ENCODE measurements around the gene MYBBP1A.

MYBBP1A gene

DNA sequence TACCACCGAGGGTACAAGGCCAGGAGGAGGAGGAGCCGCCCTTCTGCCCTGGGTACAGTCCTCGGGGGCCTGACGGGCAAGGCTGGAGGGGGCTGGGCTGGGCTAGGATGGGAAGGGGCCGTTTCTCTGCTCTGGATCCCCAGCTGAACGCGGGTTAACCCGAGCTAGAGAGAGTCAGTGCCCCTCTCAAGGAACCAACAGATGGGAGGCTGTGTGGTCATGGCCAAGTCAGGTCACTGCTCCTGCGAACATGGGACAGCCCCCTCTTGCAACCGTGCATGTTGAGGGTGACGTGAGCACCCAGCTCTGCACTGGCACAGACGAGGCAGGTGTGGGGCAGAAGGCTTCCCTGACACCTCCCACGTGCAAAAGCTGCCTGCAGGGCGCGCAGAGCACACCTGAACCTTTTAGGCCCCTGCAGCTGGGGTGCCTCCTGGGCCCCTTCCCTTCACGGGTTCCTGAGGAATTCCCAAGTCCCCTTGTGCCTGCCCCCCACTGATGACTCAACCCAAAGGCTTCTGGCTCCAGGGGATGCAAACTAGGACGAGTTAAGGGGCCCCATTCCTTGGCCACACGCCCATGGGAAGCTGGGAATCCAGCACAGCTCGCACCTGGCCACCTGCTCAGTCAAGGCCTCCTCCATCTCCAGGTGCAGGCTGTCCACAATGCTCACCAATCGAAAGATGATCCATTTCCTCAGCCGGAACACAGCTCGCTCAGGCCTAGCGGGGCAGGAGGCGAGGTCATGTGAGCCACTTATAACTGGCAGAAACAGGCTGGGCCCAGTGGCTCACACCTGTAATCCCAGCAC lies 6.3 kb downstream of the MYBBP1A start:
- no peak for DNase-seq (ENCODE audit: low read depth in 2 of 2)

DNA sequence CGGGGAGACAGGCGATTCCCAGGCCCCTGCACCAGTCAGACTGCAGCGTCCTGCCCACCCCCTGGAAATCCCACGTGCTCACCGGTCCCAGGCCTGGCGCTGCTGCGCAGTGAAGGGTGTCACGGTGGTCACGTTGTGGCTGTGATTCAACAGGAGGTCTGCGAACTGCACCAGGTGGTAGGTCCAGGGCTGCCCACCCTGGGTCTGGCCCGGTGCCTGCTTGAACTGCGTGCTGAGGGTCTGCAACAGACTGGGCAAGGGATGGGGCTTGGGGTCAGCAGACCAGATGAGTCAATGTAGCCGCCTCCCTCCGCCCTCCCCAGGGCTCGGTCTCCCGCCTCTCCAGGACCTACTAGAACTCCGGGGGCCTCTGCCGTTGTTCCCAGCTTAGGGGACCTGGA lies 7.1 kb downstream of the MYBBP1A start:
- no peak for DNase-seq (ENCODE audit: low read depth in 2 of 2)

DNA sequence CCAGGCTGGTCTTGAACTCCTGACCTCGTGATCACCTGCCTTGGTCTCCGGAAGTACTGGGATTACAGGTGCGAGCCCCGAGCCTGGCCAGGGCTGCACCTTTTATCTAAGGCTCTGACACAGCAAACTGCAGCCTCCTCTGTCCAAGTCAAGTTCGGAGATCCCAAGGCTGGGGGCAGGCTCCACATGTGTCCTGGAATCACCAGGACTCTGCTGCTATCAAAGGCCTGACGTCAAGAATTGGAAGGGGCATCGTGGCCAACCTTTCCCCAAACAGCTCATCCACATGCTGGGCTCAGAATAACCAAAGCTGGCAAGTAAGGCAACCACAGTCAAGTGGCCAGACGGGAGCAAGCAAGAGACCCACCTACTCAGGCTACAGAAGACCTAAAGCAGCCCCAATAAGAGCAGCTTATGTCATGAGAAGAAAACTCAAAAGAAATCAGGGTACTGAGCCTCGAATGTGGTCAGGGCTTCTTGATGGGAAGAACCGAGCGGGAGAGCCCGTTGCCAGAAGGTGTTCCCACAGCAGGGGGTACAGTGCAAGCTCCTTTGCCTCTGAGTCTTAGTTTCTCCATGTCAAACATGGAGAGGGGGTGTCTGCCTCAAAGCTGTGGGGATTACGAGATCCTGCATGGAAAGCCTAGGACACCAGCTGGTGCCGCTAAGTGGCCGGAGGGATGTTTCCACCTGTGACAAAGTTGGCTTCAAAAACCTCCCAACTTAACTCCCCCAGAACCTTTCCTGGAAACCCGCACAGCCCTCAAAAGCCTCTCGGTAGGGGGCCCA lies 7.9 kb downstream of the MYBBP1A start:
- no peak for DNase-seq (ENCODE audit: low read depth in 2 of 2)

DNA sequence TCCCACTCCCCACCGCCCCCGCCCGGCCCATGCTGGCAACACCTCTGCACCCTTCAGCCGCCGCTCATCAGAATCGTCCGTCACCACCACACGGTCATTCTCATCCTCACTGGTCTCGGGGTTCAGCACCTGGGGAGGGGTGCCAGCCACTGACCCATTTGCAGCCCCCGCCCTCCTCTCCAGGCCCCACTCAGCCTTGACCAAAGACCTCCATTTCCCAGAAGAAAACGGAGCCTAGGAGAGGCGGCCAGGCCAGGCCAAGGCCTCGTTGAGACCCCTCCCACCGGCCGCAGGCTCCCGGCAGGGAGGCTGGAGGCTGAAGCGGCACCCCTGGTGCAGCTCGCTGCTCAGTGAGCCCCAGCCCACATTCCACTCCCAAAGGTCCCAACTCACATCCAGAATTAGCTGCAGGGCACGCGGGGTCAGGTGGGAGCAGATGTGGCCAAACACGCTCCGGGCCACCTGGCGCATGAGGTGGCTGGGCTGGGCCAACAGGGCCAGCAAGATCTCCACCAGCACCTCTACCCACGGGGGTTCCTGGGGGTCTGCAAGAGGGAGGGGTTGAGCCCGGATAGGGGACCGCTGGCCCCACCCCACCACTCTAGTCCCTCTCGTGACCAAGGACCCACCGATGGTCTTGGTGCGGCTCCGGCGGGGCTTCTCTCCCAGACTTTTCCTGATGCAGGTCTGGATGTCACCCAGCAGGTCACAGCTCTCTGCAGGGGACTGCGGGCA lies 9.8 kb downstream of the MYBBP1A start:
- no peak for DNase-seq (ENCODE audit: low read depth in 2 of 2)

DNA sequence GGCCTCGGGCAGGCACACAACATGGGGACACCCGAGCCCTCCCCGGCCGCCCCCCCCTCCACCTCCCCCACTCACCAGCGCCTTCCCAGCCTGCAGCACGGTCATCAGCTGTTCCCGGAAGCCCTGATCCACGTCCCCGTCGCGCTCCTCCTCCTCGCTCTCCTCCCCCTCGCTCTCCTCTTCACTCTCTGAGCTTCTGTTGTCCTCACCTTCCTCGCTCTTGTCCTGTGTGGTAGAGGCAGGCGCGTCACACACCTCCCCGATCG lies 10.3 kb downstream of the MYBBP1A start:
- no peak for DNase-seq (ENCODE audit: low read depth in 2 of 2)

DNA sequence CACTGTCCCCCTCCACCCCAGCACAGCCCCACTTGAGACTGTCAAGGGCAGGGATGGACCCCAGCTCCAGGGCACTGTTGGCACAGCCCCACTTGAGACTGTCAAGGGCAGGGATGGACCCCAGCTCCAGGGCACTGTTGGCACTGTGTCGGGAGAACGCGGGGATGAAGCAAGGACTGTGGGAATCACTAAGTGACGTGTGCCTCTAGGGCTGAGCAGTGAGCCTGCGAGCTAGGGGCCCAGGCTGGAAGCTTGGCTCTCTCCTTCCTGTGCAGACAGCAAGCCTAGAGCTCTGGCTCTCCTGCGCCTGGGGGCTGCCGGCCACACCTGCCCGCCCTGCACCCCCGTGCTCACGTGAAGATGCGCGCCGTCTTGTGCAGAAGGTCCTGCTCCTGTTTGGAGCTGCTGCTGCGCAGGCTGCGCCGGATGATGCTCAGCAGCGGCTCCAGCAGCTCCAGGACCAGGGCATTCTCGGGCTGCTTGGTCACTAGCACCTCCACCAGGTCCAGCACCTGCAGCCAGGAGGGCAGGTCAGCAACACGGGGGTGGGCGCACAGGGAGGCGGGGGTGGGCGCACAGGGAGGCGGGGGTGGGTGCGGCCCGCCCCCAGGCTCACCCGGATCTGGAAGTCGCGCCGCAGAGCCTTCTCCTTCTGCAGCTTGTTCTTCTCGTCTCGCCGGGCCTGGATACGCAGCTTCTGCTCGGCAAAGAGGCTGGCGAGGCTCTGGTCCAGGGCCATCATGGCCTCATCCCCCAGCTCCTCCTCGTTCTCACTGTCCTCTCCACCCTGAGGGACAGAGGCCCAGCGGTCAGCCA lies 10.8 kb downstream of the MYBBP1A start:
- no peak for DNase-seq (ENCODE audit: low read depth in 2 of 2)

DNA sequence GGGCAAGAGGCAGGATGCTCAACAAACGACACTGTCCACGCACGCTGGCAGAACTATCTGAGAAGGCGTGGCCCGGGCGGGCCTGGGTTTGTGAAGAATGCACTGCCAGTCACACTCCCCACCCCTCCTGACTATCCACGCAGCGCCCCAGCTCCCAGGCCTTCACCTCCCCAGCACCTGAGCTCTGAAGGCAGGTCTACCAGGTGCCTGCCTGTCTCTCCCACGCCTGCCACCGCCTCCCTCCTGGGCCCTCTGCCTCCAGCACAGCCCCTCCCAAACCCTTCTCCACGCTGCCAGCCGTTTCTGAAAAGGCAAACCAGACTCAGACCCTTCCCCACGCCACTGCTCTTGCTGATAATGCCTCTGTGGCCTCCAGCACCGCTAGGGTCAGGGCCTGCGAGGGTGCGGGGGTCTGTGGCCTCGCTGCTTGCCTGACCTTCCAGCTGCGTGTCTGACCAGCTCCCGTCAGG lies 11.6 kb downstream of the MYBBP1A start:
- DNase-seq (ENCODE audit: low read depth in 2 of 2): no peak

DNA sequence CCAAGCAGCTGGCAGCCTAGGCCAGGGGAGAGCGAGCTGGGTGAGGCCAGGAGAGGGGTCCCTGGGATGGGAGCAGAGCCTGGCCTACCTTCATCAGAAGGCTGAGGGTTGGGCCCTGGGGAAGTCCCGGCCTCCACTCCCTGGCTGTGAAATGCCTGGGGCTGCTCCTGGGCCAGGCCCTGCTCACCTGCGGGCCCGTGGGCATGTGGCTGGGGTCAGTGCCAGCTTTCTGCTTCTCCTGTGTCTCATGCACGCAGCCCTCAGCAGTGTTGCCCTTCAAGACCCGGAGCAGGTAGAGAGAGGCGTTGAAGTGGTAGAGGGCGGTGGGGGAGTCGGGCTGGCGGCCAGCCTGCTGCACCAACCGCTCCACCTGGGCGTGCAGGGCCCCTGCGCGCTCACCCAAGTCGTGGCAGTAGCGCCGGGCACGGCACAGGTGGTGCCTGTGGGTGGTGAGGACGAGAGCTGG lies 12.4 kb downstream of the MYBBP1A start:
- no peak for DNase-seq (ENCODE audit: low read depth in 2 of 2)

DNA sequence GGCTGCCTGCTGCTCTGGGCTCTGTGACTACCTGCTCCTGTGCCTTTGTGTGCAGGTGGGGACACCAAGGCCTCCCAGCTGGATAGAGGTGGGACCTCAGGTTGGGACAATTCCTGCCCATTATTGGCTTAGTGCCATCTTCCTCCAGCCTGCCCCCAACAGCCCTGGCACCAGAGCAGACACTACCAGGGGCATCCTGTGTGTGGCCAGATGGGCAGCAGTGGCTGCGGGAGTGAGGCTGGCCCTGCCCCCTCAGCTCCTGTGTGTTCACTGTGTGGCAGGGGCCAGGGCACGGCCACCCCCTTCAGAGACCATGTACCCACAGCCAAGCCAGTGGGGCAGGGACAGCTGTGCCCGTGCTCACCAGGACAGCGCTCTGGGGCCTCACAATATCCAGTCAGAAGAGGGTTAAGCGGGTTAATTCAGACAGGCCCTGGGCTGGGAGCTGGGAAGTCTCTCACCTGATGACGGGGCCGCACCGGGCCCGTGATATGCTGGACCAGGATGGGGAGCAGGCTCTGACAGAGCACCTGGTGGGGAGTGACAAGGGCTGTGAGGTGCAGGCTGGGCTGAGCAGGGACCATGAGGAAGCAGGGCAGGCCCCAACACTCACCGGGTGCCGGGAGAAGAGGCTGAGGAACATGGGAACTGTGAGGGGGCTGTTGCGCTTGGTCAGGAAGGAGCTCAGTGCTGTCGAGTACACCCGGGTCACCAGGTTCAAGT lies 13.0 kb downstream of the MYBBP1A start:
- DNase-seq (ENCODE audit: low read depth in 2 of 2): no peak

DNA sequence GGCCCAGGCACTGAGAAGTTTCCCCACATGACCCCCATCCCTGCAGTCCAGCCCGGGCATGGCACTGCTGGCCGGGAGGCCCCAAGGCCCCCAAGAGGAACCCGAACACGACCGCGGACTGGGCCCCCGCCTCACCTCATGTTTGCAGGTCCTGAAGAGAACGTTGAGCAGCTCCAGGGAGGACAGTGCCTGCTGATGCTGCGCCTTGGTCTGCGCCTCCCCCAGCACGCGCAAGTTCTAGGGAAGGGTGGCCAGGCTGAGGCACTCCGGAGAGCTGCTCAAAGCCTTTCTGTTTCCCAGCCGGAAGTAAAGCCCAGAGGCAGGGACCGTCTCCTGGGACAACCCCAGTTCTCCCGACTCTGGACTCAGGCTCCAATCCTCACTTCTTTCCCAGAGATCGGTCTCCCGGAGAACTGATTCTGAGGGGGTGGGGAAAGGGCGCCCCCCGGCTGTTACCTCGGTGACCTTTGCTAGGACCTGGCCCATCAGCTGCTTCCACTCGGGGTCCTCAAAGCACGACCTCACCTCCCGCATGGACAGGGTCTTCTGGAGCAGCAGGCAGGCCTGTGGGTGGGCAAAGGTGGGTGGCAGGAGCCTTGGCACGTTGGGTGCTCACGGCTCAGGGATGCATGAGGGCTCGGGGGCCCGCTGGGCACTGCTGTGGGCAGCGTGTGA lies 13.7 kb downstream of the MYBBP1A start:
- DNase-seq (ENCODE audit: low read depth in 2 of 2): no peak

DNA sequence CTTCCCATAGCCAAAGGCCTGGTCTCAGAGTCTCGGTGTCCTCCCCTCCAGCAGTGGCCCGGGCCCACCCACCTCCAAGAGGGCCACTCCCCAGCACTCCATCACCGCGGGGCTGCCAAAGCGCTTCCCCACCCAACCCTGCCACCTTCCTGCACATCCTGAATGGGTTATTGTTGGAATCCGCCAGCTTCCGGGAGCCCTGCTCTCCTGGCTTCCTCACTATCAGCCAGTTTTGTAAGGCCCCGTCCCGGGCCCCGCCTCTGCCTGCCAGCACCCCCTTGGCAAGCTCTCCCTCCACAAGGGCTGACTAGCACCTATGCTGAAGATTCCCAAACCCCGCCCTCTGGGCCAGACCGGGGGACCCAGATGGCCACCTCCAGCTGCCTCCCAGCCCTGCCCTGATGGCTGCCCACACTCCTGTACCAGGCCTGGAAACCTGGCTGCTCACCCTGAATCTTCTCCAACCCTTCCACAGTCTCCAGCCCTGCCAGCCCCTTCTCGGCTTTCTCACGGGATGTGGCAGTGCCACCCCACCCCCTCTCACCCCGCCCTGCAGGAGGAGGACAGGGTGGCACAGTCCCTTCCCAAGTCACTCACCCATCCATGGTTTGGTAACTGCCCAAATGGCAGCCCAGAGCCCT lies 14.4 kb downstream of the MYBBP1A start:
- no peak for DNase-seq (ENCODE audit: low read depth in 2 of 2)

DNA sequence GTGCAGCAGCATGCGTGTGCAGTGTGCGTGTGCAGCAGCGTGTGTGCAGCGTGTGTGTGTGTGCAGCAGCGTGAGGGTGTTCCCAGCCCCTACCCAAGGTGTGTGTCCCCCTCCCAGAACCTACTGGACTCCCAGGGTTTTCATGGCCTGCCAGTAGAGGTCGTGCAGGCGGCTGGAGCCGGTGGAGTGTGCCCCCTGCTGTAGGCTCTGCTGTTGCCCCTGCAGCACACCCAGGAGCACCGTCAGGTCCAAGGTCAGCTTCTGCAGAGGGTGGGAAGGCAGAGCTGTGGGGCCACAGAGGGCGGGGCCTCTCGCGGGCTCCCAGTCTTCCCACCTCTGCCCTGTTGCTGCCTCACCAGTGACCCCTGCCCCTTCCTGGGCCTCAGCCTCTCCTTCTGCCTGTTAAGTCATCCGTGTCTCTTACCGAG lies 14.9 kb downstream of the MYBBP1A start:
- DNase-seq (ENCODE audit: low read depth in 2 of 2): no peak

DNA sequence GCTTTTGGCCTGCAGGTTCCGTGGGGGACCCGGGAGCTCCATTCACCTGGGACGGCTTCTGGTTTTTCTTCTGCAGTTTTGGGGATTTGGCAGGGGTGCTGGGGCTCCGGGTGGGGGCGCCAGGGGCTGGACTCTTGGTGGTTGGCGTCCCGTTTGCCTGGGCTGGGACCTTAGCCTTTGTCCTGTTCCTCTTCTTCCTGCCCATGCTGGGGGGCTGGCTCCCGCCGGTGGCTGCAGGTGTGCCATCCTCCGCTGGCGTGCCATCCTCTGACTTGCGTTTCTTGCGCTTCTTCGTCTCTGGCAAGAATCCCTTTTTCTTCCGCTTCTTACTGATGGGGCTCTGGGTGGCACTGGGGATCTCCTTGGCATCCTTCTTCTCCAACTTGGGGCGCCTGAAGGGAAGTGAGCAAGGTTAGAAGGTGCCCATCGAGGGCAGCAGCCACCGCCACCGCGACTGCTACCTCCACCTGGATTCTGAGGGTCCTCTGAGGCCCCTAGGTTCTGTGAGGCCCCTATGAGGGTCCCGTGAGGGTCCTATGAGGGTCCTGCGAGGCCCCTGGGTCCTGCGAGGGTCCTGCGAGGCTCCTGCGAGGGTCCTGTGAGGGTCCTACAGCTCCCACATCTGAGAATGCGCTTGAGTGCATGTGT lies 15.5 kb downstream of the MYBBP1A start:
- DNase-seq (ENCODE audit: low read depth in 2 of 2): no peak

DNA sequence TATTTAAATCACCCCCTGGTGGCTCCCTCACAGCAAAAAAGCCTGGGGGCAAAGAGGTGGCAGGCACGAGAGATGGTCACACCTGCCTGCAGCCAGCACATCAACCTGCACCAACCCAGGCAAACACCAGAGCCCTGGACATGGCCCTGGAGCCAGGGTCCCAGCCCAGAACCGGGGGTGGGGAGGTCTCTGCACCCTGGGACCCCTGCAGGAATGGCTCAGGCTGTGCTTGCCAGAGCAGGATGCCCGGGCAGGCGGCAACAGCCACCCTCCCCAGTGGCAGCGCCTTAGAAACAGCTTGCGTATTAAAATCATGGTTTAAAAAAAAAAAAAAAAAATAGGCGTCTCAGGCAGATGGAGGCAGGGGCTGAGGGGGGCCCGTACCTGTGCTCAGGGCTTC lies 16.2 kb downstream of the MYBBP1A start:
- DNase-seq (ENCODE audit: low read depth in 2 of 2): no peak

DNA sequence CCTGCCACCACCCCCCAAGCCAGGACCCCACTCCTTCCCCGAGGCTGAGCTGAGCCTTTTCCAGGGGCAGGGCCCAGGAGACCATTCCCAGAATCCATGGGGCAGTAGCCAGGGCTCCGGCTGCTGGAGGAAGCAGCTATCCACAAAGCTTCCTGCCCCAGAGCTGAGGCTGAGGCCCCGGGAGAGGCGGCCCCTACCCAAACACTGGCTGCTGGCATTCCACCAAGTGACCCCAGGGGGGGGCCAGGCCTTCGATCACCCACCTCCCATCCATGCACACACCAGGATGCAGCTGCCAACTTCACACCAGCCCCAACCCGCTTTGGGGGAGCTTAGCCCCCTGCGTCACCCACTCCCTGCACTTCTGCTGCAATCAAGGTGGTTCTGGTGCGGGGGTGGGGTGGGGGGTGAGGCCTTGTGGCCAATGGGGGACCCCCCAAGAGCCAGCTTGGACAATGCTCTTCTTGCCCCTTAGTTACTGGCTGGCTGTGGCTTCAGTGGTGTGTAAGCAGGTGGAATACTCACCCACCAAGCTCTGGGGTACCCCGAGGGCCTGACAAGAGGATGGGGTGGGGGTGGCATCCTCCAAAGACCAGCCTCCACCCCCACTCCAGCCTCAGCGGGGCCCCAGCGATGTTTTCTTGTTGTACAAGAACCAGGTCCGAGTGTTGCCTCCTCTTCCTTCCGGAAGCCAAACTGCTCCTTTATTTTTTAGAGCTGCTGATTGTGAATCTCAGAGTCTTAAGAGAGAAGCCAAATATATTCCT lies 16.8 kb downstream of the MYBBP1A start:
- DNase-seq (ENCODE audit: low read depth in 2 of 2): no peak

DNA sequence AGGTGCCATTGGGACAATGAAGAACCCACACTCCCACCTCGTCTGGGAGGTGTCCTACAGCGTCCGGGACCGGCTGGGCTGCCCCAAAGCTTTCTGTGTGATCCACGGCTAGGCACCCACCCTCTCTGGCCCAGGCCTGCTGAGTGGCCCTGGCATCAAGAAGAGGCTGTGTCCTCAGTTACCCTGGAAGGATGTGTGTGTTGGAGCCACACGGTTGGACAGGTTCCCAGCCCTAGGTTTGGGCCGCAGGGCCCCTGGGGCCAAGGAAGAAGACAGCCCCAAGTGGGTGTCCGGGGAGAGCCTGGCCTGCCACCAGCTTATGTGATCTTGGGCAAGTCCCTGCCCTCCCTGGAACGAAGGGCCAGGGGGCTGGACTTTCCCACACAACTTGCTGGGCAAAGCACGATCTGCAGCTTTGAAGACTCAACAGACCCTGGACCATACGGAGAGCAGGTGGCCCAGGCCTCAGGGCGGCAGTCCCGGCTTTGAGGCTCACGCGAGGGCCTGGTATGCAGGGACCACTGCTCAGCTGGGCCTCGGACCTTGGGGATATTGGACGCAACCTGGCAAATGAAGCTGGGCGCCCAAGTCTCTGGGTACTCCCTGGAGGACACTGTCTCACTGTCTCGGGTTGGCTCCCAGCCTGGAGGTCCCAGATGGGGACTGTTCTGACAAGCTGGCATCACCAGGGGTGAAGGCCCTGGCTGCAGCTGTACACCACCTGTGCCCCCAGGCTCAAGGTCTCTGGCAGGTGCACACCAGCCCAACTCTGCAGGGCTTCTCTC lies 17.5 kb downstream of the MYBBP1A start:
- no peak for DNase-seq (ENCODE audit: low read depth in 2 of 2)

DNA sequence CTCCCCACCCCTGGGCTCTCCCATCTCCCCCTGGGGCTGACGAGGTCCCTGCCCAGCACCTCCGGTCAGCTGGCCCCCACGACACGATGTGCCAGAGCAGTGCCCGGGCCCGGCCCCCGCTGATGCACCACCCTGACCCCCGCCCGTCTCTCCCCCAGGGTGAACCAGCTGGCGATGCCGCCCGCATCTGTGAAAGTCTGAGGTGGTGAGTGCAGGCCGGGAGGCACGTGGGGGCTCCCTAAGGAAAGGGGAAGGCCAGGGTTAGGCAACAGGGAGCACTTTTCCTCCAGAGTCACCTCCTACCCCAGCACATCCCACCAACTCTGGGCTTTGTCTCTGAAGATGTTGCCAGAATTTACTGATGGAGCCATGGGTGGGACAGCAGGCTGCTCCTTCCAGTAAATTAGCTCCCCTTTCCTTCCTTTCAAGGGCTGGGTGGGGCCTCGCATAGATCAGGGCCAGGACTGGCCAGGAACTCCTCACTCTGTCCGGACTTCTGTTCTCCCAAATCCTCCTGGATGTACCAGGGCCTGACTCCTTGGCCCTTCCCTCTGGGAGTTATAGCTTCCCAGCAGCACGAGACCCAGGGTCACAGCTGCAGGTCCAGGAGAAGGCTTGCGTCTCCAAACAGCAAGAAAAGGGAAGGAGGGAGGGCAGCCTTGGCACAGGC lies 18.3 kb downstream of the MYBBP1A start:
- DNase-seq (ENCODE audit: low read depth in 2 of 2): no peak

Data from fibroblast of skin of left biceps (primary cell).